GM19468 (cell line): Measurements from ENCODE around the gene RAMP3.
"Not testable (repeated sequence)": the region's sequence is repeated elsewhere in the genome, so short reads cannot be mapped to it uniquely, and the experiment has no call there.

ENCODE experiments used
- ATAC-seq: cut with Tn5 transposase; IDR thresholded peaks from one replicate; pipeline ENCODE4 v1.9.1; 2021; ENCODE audit warnings: mild to moderate bottlenecking, moderate library complexity, moderate number of reproducible peaks; ENCODE audit not compliant: unreplicated experiment; ENCODE audit errors: extremely low read depth

The RAMP3 gene

DNA sequence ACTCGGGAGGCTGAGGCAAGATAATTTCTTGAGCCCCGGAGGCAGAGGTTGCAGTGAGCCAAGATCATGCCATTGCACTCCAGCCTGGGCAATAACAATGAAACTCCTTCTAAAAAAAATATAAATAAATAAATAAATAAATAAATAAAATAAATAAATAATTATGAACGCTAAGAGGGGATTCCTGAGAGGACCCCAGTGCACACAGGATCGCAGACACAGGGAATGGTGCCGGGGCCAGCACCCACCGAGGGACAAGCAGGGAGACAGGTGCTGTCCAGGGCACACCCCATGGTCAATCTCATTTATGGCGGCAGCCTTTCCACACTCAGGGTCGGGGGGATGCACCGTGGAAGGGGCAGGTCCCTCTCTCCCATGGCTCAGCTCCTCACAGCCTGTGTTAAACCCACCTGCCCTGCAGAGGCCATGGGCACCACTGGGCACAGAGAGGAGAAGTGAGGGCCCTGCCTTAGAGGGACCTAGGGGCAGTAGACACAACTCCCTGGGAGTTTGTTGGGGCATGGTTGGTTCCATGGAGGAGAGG lies 2.2 kb upstream of the RAMP3 start:
- ATAC-seq: no peak

DNA sequence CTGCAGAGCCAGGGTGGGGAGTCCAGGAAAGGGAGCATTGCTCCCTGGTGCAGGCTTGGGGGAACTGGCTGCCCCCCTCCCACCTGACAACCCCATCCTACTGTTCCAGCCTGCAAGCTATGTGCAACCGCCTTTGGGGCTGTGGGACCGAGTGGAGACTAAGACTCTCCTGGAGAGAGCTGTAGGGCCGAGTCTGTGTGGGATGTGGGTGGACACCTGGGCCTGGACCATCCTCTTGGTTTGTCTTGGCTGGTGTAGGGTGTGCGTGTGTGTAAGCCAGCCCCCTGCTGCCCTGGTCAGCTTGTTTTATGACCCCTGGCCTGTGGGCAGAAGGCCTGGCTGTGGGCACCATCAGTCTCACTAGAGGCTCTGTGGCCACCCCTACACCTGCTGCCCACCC lies 1.6 kb upstream of the RAMP3 start:
- ATAC-seq: no peak

DNA sequence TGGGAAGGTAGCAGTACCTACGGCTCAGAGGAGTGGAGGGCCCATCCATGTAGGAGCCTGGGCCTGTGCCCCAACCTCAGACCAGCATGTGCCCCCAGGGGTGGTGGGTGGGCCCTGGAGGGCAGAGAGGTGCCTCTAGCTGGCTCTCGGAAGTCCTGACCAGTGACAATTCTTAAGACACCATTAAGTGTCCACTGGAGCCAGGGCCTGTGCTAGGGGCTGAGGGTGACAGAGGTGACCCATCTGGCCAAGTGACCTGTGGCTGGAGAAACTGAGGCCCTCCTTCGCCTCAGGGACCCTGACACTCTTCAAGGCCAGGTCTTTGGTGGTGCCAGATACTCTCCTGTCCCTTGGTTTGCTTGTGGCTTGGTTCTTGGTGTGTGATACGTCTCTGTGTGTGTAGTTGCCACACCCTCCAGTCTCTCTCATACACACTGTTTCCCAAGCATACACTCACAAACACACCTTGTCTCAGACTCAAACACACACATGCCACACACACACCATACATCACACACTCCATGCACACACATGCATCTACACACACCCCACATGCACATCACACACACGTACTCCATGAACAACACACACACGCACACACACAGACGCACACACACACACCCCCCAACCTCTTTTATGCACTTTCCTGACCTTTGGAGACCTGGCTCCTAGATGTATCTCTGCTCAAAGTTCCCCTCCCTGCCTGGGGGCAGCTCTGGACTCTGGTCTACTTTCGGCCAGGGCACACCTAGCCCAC lies 897 bp upstream of the RAMP3 start:
- no peak for ATAC-seq

DNA sequence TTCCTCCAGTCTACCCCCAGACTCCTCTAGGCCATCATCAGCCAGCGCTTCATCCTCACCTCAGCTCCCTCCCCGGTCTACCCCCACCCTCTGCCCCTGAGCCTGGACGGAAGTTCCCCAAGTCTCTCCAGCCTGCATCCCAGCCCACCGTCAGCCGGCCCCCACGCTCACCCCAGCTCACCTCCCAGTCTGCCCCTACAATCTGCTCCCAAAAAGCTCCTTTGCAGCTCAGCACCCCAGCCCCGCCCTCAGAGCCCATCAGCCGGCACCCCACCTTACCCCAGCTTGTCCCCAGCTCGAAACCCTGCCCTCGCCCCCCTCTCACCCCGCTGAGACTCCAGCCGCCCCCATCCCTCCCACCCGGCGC lies 322 bp upstream of the RAMP3 start:
- ATAC-seq: no peak

DNA sequence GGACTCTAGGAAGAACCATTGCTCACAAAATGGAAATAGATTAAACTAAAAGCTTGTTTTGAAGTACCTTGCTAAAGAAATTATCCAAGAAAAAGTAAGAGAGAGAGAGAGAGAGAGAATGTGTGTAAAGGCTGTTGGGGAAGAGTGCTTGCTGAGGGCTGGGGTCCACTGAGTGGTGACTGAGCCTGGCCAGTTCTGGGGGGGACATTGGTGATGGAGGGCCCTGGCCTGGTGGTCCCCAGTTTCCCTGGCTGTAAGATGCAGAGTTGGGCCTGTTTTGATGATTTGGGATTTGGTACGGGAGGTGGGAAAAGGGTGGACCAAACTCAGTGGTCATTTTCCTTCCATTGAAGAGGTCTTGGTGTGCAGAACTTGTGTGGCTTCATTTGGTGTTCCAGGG lies 880 bp downstream of the RAMP3 start:
- ATAC-seq: no peak

DNA sequence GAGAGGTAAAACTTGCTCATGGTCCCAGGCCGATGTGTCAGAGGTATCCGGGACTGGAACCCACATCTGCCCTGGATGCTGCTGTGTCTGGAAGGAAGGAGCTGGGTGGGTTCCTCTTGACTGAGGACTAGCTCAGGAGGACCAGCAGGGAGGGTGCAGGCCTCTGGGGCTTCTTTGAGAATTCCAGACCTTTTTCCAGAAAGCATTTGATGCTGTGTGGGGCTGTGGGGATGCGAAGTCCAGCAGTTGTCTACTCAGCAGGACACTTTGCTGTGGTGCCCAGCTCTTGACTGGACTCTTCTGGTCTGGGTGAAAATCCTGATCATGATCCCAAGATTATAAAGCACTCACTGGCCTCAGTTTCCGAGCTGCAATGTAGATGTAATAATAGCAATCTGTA lies 1.7 kb downstream of the RAMP3 start:
- ATAC-seq: no peak

DNA sequence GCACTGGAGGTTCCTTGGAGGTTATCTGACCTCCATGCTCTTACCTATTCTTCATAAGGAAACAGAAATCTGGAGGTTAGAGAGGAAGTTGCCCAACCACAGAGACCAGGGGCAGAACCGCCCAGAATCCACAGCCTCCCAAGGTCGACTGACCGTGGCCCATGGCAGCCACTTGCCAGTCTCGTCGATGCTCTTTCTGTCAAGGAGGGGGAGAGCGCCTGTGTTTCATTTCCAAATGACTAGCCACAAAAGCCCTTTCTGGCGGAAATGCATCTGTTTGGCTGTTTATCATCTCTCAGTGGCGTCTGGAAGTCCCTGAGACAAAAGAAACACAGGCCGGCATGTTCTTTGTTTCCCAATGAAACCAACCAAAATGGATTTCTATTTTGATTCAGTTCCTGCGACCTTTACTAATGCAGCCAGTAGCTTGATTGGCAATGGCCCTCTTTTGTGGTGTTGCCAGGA lies 2.9 kb downstream of the RAMP3 start:
- ATAC-seq: no peak

DNA sequence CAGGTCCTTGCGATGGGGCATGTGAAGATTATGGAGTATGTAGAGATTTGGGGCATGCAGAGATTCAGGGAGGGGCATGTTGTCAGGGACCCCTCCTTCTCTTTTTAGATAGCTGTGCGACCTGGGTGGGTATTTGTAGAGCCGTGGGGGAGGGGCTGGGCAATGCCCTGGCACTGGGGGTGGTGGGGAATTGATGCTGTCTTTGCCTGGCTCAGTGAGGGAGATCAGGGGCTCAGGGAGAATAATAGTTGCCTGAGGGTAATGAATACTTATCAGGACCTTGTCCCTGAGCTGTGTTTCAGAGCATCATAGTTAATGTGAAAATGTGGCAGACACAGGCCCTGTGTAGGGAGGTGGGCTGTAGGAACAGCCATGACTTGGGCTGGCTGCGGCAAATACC lies 3.5 kb downstream of the RAMP3 start:
- ATAC-seq: no peak

DNA sequence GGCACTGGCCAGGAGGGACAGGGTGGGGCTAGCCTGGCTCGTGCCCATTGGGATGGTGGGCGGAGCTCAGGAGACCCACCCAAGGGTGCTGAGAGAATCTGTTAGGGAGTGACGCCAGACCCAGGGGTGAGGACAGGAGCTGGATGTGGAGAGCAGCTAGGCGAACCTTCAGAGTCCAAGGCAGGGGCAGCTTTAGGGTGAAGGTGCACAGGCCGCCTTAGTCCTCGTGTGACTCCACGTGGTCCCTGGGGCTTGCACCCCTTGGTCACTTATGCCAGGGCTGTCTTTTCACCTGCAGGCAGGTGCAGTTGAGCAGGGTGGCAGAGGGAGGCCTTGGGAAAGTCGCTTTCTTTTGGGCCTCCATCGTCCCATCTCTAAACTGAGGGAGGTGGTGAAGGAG lies 4.3 kb downstream of the RAMP3 start:
- ATAC-seq: no peak

DNA sequence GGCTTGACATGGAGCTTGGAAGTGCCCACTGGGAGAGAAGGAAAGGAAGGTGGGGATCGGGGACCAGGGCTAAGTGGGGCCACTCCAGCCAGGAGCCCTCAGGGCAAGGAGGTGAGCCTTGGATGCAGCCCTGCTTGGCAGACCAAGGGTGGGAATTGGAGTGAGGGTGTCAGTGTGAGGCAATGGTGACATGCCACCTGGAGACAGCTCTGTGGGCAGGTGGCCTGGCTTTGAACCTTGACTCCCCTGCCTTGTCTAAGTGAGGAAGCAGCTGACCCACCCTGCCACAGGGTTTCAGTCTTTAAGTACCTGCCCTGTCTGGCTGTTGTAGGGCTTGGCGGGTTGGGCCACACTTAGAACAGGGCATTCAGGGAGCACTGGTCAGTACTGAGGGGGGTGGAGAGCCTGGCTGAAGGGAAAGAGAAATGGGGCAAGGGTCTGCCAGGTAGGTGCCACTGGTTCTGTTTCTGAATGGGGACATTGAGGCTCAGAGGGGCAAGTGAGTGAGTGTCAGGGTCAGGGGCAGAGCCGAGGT lies 4.8 kb downstream of the RAMP3 start:
- no peak for ATAC-seq

DNA sequence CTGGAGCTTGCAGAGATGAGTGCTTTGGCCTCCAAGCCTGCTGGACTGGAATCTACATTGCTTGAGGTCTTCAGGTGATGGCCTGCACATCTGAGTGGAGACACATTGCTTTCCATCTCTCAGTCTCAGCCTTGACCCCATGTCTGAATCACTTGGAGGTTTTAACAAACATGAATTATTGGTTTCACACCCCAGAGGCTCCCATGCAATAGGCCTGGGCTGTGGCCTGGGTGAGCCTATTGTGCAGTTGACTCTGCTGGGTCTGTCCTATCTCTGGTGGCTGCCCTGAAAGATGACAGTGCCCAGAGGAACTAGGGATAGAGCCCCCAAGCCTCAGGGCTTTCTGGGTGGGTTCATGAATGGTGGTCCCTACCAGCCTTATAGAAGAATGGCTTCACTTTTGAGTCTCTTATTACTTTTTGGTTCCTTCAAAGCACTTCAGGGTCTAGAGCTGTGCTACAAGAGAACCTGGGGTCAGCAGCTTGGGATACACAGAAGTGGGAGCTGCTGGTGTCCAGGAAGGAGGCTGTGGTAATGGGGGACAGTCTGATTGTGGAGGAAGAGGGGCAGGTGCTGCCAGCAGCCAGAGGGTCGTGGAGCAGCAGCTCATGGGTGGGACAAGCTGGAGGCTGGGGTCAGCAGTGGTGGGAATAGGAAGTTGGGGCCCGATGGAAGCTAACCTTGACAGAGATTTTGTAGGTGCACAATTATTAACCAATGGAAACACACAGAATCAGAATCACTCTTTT lies 5.5 kb downstream of the RAMP3 start:
- no peak for ATAC-seq

DNA sequence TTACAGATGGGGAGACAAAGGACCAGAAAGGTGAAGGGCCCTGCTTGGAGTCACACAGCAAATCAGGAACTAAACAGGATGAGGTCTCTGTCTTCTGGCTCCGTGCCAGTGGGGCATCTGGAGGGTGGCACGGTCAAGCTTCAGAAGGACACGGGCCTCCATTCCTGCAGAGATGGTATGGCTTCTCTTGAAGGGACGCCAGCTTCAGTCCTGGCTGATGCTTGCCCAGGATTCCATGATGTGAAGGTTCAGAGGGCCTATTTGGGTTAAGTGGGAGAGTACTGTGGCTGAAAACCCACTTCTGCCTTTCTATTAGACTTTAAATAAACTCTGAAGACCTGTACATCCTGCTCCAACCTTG lies 6.1 kb downstream of the RAMP3 start:
- no peak for ATAC-seq

DNA sequence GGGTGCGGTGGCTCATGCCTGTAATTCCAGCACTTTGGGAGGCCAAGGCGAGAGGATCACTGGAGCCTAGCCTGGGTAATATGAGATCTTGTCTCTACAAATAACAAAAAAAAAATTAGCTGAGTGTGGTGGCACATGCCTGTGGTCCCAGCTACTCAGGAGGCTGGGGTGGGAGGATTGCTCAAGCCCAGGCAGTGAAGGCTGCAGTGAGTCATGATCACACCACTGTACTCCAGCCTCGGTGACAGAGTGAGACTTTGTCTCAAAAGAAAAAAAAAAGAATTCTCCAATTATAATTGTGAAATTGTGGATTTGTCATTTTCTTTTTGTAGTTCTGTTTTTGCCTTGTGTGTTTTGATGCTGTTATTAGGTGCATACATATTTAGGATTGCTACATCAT lies 6.7 kb downstream of the RAMP3 start:
- not testable (repeated sequence) for ATAC-seq

DNA sequence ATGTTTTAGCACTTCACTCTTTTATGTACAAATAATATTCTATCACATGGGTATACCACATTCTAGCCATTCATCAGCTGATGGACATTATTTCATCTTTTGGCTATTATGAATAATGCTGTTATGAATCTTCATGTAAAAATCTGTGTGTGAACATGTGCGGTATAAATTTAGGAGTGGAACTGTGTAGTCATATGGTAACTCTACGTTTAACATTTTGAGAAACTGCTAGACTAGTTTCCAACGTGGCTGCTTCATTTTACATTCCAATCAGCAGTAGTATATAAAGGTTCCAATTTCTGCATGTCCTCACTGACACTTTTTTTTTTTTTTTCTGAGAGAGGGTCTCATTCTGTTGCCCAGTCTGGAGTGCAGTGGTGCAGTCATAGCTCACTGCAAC lies 8.3 kb downstream of the RAMP3 start:
- no peak for ATAC-seq

DNA sequence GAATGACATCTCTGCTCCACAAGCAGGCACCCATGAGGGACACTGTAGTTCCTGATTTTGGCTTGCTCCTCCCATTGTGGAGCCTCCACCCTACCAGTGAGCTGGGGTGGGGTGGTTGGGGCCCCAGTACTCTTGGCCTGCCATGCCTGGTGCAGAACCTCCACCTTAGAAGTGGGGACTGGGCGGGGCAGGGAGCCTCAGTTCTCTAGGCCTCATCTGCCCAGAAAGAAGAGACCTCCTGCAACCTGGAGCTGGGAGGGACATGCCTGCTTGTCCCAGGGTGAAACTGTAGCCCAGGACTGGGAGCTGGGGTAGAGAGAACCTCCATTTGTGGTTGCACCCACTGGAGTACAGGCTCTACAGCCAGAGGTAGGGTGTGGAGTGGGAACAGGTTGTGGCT lies 14.4 kb downstream of the RAMP3 start:
- no peak for ATAC-seq

DNA sequence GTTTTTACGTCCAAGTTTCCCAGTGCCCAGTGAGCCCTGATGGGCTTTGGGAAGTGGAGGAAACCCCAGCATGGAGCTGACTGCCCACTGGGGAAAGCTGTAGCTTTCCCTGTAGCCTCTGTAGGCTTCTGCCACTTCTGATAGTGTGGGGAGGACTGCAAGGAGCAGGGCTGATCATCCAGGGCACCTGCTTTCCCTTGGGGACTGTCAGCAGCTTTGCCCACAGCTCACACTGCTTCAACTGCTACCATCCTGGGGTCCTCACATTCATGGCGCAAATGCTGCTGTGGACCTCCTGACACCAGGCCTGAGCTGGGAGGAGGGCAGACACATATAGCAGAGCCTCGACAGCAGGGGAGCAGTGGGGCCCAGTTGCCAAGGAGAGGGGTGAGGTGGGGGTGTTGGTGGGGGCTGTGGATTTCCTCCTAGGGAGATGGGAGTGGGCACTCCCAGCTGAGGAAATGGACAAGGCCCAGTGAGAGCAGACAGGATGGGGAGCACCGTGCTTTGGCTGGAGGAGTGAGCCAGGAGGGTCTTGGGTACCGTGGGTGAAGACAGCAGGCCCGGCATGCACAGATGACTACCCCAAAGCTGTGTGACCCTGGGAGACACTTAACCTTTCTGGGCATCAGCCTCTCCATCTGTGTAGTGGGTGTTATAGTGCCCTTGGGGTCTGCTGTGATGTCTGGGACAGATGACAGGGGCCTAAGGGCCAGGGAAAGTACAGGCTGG lies 16.2 kb downstream of the RAMP3 start:
- ATAC-seq: no peak

DNA sequence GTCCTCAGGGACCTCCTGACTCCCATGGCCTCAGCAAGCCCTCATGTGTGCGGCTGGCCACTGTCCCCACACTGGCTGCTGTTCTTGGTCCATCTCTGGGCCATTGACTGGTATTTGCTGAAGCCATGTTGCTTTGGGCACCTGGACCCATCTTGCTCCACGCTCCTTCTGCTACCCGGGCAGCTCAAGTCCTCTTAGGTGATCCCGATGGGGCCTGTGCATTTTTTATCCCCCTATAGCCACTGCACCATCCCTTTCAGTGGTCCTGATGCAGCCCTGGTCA lies 16.7 kb downstream of the RAMP3 start:
- no peak for ATAC-seq

DNA sequence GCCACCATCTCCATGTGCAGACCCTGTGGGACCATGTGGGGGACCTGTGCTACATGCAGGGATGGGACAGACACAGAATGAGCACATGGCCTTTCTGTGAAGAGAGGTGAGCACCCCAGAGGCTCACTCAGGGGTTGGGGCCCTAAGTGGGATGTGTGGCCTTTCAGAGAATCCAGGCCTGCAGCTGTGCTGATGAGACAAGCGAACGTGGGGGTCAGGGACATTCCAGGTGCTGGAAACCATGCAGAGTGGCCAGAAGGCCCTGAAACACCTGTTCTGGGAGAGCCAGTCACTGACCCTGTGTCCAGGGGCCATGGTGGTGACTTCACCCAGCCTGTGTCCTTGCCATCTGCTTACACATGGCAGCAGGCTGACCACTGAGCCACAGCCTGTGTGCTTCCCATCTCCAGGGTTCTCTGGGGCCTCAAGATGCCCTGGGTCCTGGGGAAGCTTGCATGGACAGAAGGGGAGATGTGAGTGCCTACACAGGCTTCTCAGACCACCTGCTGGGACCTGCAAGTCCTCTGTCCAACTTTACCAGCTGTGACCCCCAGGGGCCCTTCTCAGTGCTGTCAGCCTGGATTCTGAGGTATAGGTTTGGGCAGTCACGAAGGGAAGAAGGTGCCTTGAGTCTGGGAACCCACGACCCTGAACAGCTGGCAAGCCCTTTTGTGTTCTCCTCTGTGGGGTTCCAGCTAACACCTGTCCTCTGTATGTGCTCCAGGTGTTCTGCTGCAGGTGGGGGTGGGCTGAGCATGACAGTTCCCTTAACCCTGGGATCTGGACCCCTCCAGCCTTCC lies 17.6 kb downstream of the RAMP3 start:
- ATAC-seq: no peak

DNA sequence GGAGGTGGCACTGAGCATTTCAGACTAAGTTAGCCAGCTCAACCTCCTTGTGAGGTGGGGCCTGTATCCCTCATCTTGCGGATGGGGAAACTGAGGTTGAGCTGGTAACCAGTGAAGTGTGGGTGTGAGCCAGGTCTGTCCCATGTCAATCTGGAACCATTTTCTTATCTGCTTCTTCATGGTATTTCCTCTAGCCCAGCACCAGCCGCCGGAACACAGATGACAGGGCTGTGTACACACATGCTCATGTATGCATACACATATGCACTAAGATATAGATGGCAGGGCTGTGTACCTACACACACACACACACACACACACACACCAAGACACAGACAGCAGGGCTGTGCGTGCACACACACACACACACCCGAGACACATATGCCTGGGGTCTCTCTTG lies 18.5 kb downstream of the RAMP3 start:
- ATAC-seq: no peak
